Vagina (tissue), 2 donors: ENCODE data around the gene FAM162B. TPM values are rescaled to one million over a fixed set of nuclear protein-coding genes. Genes with fewer than 3 reads are reported as not detected.
"Not testable (repeated sequence)": the region's sequence is repeated elsewhere in the genome, so short reads cannot be mapped to it uniquely, and the experiment has no call there.

Source experiments
- DNase-seq, 2 donors: peaks; one replicate each; pipeline ENCODE4 v3.0.0-alpha.2; 2017; ENCODE audit errors: extremely low spot score in 2 of 2
- H3K27ac ChIP-seq: fragments of 200-600 bp; sonication (generic); one replicate; pipeline ENCODE4 v1.5.1; 2019
- H3K27me3 ChIP-seq: fragments of 200-600 bp; sonication (generic); one replicate; pipeline ENCODE4 v1.5.1; 2019
- H3K36me3 ChIP-seq, 2 donors: fragments of 200-600 bp; sonication (generic); one replicate each; pipeline ENCODE4 v1.5.1; 2017 to 2019
- H3K4me1 ChIP-seq: fragments of 200-600 bp; sonication (generic); one replicate; pipeline ENCODE4 v1.5.1; 2019
- H3K4me3 ChIP-seq, 2 donors: fragments of 200-600 bp; sonication (generic); 1 replicate in 1 of 2; 2 replicates in 1 of 2; pipeline ENCODE4 v1.5.1; 2016 to 2019
- H3K9me3 ChIP-seq: fragments of 200-600 bp; sonication (generic); one replicate; pipeline ENCODE4 v1.5.1; 2019
- POLR2A ChIP-seq, 2 donors: fragments of 450-650 bp; IDR thresholded peaks; one replicate each; pipeline ENCODE4 v1.6.1; 2017; ENCODE audit warnings: antibody characterized with exemption in 2 of 2, mild to moderate bottlenecking in 2 of 2, moderate library complexity in 2 of 2
- POLR2AphosphoS5 ChIP-seq, 2 donors: sonication (generic); formaldehyde crosslinking; IDR thresholded peaks; one replicate each; pipeline ENCODE4 v1.9.0; 2017; ENCODE audit warnings: antibody characterized with exemption in 2 of 2, mild to moderate bottlenecking in 2 of 2, low read depth in 1 of 2; ENCODE audit not compliant: insufficient read depth in 1 of 2
- intact Hi-C: fragments of 100-400 bp; cut with DNase I; formaldehyde crosslinking; loops from one replicate; pipeline ENCODE4 v1.15.1; 2023
- total RNA-seq: library from RNA; depleted of rRNA; stranded (reverse); fragments of >200 nt; gene quantifications from one replicate; pipeline ENCODE4 v1.2.3, GENCODE V29; 2016
- TF ChIP-seq, protein P1 (sequence below), 3 experiments: fragments of 450-650 bp in 2 of 3; fragments of 200-600 bp in 1 of 3; sonication (generic) in 1 of 3; IDR thresholded peaks; one replicate each; pipeline ENCODE4 v1.5.1; 2017 to 2019; ENCODE audit warnings: antibody characterized with exemption in 3 of 3, mild to moderate bottlenecking in 2 of 3, moderate library complexity in 2 of 3

The FAM162B gene
- total RNA-seq, 1 donor from 2014 or later, result 19.6 TPM

DNA sequence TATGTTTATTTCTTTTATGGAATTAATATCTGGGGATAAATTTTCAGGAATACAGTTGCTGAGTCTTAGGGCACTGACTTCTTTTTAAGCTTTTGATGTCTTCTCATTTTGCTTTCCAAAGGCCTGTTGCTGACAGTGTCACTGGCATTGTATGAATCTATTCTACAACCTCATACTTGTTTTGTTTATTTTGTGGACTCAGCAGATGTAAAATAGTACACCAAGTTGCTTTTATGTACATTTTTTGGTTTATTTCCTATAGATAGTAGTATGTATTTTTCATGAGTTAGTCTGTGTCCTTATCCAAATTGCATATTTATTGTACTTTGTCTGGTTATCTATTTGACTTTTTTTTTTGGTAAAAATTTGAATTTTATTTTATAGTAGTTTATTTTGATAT is 35.0 kb downstream of the FAM162B start:
- H3K27me3 ChIP-seq, result no peaks in the 10 kb centered on the region

DNA sequence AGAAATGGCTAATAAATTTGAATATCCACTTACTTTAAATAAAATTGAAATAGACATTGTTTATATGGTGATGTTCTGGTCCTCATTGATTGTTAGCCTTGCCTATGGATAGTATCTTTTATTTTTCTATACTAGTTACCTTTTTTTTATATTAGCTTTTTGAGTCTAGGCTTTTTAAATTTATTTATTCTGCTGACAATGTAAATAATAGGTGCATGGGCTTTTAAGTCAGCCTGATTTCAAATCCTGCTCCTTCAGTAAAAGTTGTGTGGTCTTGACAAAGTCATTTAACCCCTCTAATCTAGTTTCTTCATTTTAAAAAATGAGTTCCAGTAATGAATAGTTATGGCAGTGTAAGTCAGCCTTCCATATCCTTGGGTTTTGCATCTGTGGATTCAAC is 38.6 kb downstream of the FAM162B start:
- Histone ChIP-seq H3K4me3 (no peak overlapping the region), H3K9me3 (no peaks in the 10 kb centered on the region), H3K4me1 (no peaks in the 10 kb centered on the region), H3K27me3 (no peaks in the 10 kb centered on the region), H3K27ac (no peak overlapping the region), H3K36me3 (peaks cover 0 to 42% of the 10 kb centered on the region in 2 donors)
- no peak for DNase-seq
- TF ChIP-seq POLR2AphosphoS5 (IDR thresholded peaks at IDR 0.05; ENCODE audit: insufficient read depth in 1 of 2, low read depth in 1 of 2), result no peak
- TF ChIP-seq POLR2A (IDR thresholded peaks at IDR 0.05), result no peak
- TF ChIP-seq, protein P1, sequence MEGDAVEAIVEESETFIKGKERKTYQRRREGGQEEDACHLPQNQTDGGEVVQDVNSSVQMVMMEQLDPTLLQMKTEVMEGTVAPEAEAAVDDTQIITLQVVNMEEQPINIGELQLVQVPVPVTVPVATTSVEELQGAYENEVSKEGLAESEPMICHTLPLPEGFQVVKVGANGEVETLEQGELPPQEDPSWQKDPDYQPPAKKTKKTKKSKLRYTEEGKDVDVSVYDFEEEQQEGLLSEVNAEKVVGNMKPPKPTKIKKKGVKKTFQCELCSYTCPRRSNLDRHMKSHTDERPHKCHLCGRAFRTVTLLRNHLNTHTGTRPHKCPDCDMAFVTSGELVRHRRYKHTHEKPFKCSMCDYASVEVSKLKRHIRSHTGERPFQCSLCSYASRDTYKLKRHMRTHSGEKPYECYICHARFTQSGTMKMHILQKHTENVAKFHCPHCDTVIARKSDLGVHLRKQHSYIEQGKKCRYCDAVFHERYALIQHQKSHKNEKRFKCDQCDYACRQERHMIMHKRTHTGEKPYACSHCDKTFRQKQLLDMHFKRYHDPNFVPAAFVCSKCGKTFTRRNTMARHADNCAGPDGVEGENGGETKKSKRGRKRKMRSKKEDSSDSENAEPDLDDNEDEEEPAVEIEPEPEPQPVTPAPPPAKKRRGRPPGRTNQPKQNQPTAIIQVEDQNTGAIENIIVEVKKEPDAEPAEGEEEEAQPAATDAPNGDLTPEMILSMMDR (IDR thresholded peaks at IDR 0.05), result no peak
- intact Hi-C loops, result no loop called here

More for the DNA sequence above, 35.0 kb downstream of the FAM162B start:
- no peak overlapping the region for H3K27ac ChIP-seq
- H3K4me1 ChIP-seq, result no peaks in the 10 kb centered on the region
- no peak for DNase-seq
- H3K36me3 ChIP-seq, result peaks cover 0 to 44% of the 10 kb centered on the region in 2 donors
- H3K4me3 ChIP-seq, result no peak overlapping the region
- no peaks in the 10 kb centered on the region for H3K9me3 ChIP-seq
- no peak for TF ChIP-seq POLR2A (IDR thresholded peaks at IDR 0.05)
- TF ChIP-seq, protein P1 (IDR thresholded peaks at IDR 0.05), result no peak
- TF ChIP-seq POLR2AphosphoS5 (IDR thresholded peaks at IDR 0.05; ENCODE audit: insufficient read depth in 1 of 2, low read depth in 1 of 2), result no peak
- intact Hi-C loops, result no loop called here

DNA sequence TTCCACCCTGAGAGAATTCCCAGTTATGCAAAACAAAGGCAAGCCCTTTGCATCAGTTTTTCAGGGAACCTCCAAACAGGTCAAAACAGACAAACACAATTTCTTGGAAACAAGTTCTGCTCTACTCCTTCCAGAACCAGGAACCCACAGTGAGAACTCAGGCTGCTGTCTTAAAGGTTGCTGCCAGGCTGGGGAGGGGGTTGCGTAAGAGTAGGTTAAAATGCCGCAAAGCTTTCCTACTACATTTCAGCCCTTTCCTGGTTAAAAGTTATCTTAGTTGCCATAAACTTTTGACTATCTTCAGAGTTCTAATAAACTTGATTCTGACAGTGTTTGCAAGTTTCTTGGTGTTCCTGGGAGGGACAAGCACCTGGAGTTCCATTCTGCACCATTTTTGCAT is 50.8 kb downstream of the FAM162B start:
- TF ChIP-seq POLR2AphosphoS5 (IDR thresholded peaks at IDR 0.05; ENCODE audit: insufficient read depth in 1 of 2, low read depth in 1 of 2), result no peak
- TF ChIP-seq POLR2A (IDR thresholded peaks at IDR 0.05), result no peak
- TF ChIP-seq, protein P1 (IDR thresholded peaks at IDR 0.05), result no peak
- peaks cover 0 to 42% of the 10 kb centered on the region in 2 donors for H3K36me3 ChIP-seq
- H3K4me3 ChIP-seq, result no peak overlapping the region
- H3K9me3 ChIP-seq, result no peaks in the 10 kb centered on the region
- no peak for DNase-seq
- H3K4me1 ChIP-seq, result no peaks in the 10 kb centered on the region
- H3K27me3 ChIP-seq, result no peaks in the 10 kb centered on the region
- intact Hi-C loops, result no loop called here
- H3K27ac ChIP-seq, result no peak overlapping the region

DNA sequence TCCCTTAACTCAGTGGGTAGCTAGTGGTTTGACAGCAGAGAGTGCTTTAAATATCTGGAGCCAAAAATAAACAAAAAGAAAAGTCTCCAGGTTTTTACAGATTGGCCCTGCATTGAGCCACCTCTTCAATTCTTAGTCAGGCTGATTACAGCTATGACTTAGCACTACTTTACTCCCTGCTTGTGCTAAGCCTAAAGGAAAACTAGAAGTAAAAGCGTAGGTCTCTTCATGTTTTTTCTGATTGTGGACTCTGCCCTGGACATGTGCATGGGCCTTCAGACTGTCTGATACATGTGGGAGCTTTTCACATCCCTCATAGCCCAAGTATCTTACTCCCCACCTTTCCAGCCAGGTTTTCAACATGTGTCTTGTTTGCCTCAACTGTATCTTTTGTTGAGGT is 51.2 kb downstream of the FAM162B start:
- Histone ChIP-seq H3K4me3 (no peak overlapping the region), H3K36me3 (peaks cover 0 to 42% of the 10 kb centered on the region in 2 donors), H3K27me3 (no peaks in the 10 kb centered on the region), H3K9me3 (no peaks in the 10 kb centered on the region), H3K27ac (no peak overlapping the region), H3K4me1 (no peaks in the 10 kb centered on the region)
- TF ChIP-seq POLR2A (IDR thresholded peaks at IDR 0.05), result no peak
- no peak for DNase-seq
- intact Hi-C loops, result no loop called here

DNA sequence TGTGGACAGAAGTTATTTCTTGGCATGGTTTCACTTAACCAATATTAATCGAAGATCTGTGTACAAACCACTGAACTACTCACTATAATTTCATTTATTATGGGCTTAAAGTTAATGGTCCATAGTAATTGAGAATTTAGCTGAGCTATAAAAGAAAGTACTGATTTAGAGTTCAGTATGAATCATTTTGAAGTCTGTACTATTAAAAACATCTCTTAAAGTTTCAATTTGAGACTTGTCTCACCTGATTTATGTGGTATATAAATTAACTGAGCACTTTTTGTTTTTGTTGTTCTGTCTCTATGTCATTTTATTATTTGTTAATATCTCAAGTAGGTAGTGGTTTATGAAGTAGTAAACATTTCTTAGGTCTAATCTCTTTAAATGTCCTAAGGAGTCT is 59.6 kb downstream of the FAM162B start:
- TF ChIP-seq POLR2A (IDR thresholded peaks at IDR 0.05), result no peak
- no peak for TF ChIP-seq POLR2AphosphoS5 (IDR thresholded peaks at IDR 0.05; ENCODE audit: insufficient read depth in 1 of 2, low read depth in 1 of 2)
- TF ChIP-seq, protein P1 (IDR thresholded peaks at IDR 0.05), result no peak
- no peaks in the 10 kb centered on the region for H3K9me3 ChIP-seq
- DNase-seq, result no peak
- H3K27me3 ChIP-seq, result no peaks in the 10 kb centered on the region
- H3K36me3 ChIP-seq, result peaks cover 0 to 15% of the 10 kb centered on the region in 2 donors
- H3K4me3 ChIP-seq, result no peak overlapping the region
- no peak overlapping the region for H3K27ac ChIP-seq
- H3K4me1 ChIP-seq, result no peaks in the 10 kb centered on the region
- intact Hi-C loops, result no loop called here

DNA sequence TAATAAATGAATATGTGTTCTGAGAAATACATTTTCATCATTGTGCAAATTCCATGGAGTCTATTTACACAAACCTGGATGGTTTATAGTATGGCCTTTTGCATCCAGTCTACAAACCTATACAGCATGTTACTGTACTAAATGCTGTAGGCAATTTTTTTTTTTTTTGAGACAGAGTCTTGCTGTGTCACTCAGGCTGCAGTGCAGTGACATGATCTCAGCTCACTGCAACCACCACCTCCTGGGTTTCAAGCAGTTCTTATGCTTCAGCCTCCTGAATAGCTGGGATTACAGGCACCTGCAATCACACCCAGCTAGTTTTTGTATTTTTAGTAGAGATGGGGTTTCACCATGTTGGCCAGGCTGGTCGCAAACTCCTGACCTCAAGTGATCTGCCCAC is 61.6 kb downstream of the FAM162B start:
- H3K9me3 ChIP-seq, DNase-seq, H3K27me3 ChIP-seq, H3K4me1 ChIP-seq, intact Hi-C loops, H3K4me3 ChIP-seq, H3K27ac ChIP-seq: not testable (repeated sequence)
- peaks cover 0 to 20% of the 10 kb centered on the region in 2 donors for H3K36me3 ChIP-seq

Other genes with a start within 250 kb of the FAM162B start
- not detected for gene TRAPPC3L, start 220.0 kb downstream of the FAM162B start, total RNA-seq
- gene CALHM4, start 212.0 kb downstream of the FAM162B start, total RNA-seq, result not detected
- 37.8 TPM for gene RWDD1, start 194.2 kb downstream of the FAM162B start, total RNA-seq
- not detected for gene RSPH4A, start 149.2 kb downstream of the FAM162B start, total RNA-seq
- 13.0 TPM for gene ZUP1, start 97.0 kb downstream of the FAM162B start, total RNA-seq
- gene KPNA5, start 84.5 kb downstream of the FAM162B start, total RNA-seq, result 7.9 TPM
- not detected for gene GPRC6A, start 63.4 kb upstream of the FAM162B start, total RNA-seq
- gene RFX6, start 111.5 kb upstream of the FAM162B start, total RNA-seq, result not detected